GM21723 (cell line): Measurements from ENCODE around the gene RSRC1.
"Not testable (repeated sequence)": the region's sequence is repeated elsewhere in the genome, so short reads cannot be mapped to it uniquely, and the experiment has no call there.

Experiments used
- ATAC-seq: cut with Tn5 transposase; IDR thresholded peaks from one replicate; pipeline ENCODE4 v1.9.1; 2021; ENCODE audit warnings: mild to moderate bottlenecking, moderate library complexity; ENCODE audit not compliant: unreplicated experiment

Gene RSRC1

GRCh38 chr3:158506456-158506855 lies 396.6 kb downstream of the RSRC1 start:
- no peak for ATAC-seq

GRCh38 chr3:158508481-158508880 lies 398.6 kb downstream of the RSRC1 start:
- no peak for ATAC-seq

- no peak for ATAC-seq
Observed at GRCh38 chr3:158509891-158510290, 400.0 kb downstream of the RSRC1 start.

GRCh38 chr3:158516729-158517128 lies 406.8 kb downstream of the RSRC1 start:
- ATAC-seq, result not testable (repeated sequence)

GRCh38 chr3:158519776-158520175 lies 409.9 kb downstream of the RSRC1 start:
- ATAC-seq, result no peak

- ATAC-seq, result no peak
Observed at GRCh38 chr3:158520433-158520832, 410.5 kb downstream of the RSRC1 start.

- no peak for ATAC-seq
Observed at GRCh38 chr3:158522221-158523136, 412.6 kb downstream of the RSRC1 start.

- ATAC-seq, result no peak
Observed at GRCh38 chr3:158528076-158528674, 418.3 kb downstream of the RSRC1 start.

GRCh38 chr3:158531334-158531733 lies 421.4 kb downstream of the RSRC1 start:
- ATAC-seq, result no peak

GRCh38 chr3:158532099-158532734 lies 422.3 kb downstream of the RSRC1 start:
- no peak for ATAC-seq

GRCh38 chr3:158535918-158536317 lies 426.0 kb downstream of the RSRC1 start:
- ATAC-seq, result no peak

- ATAC-seq, result peak; percentile 67
Observed at GRCh38 chr3:158539414-158540014, 429.6 kb downstream of the RSRC1 start.

GRCh38 chr3:158540066-158540465 lies 430.2 kb downstream of the RSRC1 start:
- no peak for ATAC-seq

GRCh38 chr3:158548691-158549090 lies 438.8 kb downstream of the RSRC1 start:
- ATAC-seq, result no peak

GRCh38 chr3:158549938-158550337 lies 440.0 kb downstream of the RSRC1 start:
- ATAC-seq, result not testable (repeated sequence)

- ATAC-seq, result no peak
Observed at GRCh38 chr3:158552124-158552523, 442.2 kb downstream of the RSRC1 start.

- no peak for ATAC-seq
Observed at GRCh38 chr3:158559504-158559903, 449.6 kb downstream of the RSRC1 start.

GRCh38 chr3:158560979-158561378 lies 451.1 kb downstream of the RSRC1 start:
- ATAC-seq, result no peak

- no peak for ATAC-seq
Observed at GRCh38 chr3:158562674-158563073, 452.8 kb downstream of the RSRC1 start.

GRCh38 chr3:158563076-158563475 lies 453.2 kb downstream of the RSRC1 start:
- ATAC-seq, result no peak

GRCh38 chr3:158565076-158565475 lies 455.2 kb downstream of the RSRC1 start:
- ATAC-seq, result no peak
